ENCODE measurements around the gene MYCN.
"Not testable (repeated sequence)": the region's sequence is repeated elsewhere in the genome, so short reads cannot be mapped to it uniquely, and the experiment has no call there.

The MYCN gene

DNA sequence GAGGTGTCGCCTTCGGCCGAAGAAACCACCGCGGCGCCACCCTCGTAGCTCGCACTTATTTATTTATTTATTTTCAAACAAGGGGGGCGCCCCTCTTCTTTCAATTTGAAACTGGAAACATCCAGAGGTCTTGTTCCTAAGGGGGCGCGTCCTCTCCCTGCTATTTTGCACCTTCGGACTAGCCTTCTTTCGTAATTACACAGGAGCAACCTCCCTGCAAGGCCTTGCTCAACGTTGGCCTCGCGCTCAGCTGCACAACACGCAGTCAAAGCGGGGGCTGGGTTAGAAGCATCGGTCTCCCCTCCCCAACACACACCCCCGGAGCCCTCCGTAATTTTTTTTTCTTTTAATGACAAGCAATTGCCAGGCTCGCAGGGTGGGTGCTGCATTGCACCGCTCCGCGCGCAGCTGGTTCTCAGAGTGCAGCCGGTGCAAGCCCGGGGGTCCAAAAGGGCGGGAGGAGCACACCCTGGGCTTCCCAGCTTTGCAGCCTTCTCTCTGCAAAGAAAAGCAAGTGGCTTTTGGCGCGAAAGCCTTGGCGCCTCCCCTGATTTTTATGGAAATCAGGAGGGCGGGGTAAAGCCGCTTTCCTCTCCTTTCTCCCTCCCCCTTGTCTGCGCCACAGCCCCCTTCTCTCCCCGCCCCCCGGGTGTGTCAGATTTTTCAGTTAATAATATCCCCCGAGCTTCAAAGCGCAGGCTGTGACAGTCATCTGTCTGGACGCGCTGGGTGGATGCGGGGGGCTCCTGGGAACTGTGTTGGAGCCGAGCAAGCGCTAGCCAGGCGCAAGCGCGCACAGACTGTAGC, at the start of gene MYCN:
Gene MYCN, plus strand, starts transcription at position 697 of the 807 bp plus-strand sequence. CDS start 1,515 bp downstream, outside the sequence.
- DNase-seq: peak; percentile 51

DNA sequence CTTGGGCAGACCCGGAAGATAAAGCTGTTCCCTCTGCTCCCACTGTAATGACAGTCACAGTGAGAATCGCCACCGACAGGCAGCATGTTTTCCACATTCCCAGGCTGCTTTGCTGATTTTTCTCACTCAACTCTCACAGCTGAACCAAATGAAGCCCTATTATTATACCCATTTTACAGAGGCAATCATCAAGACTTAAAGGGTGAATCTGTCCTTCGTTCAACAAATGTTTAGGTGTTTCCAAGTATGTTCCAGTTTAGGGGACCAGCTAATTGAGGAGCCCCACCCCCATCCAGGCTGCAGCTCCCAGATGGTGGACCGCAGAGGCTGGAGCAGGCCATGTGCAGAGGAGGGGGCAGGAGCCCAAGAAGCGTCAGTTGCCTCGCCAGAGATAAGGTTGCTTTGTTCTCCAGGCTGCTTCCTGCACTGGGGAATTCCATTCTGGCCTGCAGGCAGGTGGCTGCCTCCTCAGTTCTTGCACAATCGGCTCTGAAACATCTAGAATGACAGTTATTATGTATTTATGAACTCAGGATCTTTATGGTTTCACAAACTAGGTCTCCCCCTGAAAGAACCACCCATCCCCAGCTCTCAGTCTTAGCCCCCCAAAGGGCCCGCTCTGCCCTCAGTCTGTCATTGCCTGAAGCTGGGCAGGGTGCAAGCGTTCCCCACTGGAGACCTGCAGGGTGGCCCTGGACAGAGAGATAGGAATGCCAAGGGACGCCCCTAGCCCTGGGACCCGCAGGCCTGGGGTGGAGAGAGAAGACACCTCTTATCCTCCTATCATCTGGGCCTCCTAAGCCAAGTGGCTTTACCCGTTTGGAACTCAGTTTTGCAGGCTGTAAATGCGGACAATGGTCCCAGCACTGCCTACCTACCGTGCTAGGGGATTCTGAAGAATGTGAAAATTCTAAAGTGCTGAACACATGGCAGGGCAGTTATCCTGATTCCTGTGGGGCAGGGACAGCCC, 49.1 kb upstream of the MYCN start:
- no peak for DNase-seq

GRCh38 chr2:15892151-15892880, 48.0 kb upstream of the MYCN start:
- no peak for DNase-seq

GRCh38 chr2:15893085-15893484, 47.3 kb upstream of the MYCN start:
- no peak for DNase-seq

- DNase-seq: no peak
These were observed 46.5 kb upstream of the MYCN start for GRCh38 chr2:15893689-15894480.

DNA sequence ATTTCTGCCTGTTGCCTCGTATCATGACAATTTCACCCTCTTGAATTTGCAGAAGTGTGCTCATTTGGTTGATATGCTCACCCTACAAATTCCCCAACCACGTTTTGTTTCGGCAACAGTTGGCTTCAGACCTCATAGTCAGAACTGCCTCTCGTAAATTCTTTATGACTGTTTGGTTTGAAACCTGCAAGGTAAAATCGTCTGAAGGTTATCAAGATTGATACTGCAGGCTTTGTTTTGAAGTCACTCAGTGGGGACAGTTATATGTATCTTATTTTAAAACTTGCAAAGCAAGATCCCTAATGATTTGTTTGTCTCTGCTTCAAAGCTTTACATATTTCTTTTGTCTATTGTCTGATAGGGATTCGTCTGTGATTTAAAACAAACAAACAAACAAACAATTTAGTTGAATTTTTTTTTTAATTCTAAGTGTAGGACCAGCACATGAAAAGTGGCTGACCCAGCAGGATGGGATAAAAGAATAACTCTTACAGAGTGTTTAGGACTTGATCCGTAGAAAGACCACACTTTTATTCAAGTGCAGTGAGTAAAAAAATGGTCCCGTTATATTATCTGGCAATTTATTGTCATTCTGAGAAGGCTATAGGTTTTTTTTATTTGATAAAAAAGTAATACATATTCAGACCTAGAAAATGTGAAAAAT, 45.7 kb upstream of the MYCN start:
- DNase-seq: no peak

- DNase-seq: no peak
These were observed 44.5 kb upstream of the MYCN start for GRCh38 chr2:15895615-15896469.

- DNase-seq: no peak
These were observed 43.5 kb upstream of the MYCN start for GRCh38 chr2:15896859-15897258.

- DNase-seq: no peak
These were observed 42.8 kb upstream of the MYCN start for GRCh38 chr2:15897431-15898098.

- DNase-seq: no peak
These were observed 41.1 kb upstream of the MYCN start for GRCh38 chr2:15899327-15899612.

DNA sequence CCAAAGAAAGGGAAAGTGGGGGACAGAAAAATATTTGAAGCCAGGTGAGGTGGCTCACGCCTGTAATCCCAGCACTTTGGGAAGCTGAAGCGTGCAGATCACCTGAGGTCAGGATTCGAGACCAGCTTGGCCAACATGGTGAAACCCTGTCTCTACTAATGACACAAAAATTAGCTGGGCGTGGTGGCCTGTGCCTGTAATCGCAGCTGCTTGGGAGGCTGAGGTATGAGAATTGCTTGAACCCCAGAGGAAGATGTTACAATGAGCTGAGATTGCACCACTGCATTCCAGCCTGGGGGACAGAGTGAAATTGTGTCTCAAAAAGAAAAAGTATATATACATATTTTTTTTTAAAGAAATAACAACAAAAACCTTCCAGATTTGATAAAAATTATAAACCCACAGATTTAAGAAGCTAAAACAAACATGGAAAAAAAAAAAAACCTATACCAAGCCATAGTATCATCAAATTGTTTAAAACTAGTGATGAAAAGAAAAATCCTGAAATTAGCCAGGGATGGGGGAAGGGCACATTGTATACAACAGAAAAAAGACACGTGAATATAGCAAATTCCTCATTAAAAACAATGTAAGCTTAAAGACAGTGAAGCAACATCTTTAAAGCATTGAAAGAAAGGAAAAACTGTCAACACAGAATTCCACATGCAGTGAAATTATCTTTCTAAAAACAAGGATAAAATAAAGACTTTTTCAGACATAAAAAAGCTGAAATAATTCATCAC, 40.4 kb upstream of the MYCN start:
- DNase-seq: no peak

- no peak for DNase-seq
These were observed 39.1 kb upstream of the MYCN start for GRCh38 chr2:15901095-15901807.

GRCh38 chr2:15901808-15902130, 38.6 kb upstream of the MYCN start:
- DNase-seq: no peak

DNA sequence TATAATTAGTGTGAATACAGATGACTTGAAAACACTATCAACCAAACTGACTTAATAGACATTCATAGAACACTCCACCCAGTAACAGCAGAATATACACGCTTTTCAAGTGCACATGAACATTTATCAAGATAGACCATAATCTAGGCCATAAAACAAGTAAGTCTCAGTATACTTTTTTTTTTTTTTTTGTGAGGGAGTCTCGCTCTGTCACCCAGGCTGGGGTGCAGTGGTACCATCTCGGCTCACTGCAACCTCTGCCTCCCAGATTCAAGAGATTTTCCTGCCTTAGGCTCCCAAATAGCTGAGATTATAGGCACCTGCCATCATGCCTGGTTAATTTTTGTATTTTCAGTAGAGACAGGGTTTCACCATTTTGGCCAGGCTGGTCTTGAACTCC, 36.4 kb upstream of the MYCN start:
- DNase-seq: not testable (repeated sequence)

DNA sequence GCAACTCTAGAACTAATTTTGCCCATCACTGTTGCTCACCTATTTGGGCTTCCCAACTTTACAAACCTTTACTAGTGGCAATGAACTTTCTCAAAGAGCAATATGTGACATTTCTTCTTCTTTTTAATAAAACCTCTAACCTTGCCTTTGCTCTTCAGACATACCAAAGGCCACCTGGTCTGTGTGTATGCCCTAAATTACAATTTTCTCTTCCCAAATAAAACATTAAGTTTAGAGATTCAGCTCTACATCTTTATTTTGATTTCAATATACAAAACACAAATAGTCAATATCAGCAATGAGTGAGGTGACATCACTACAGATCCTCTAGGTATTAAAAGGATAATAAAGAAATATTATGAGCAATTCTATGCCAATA, 35.1 kb upstream of the MYCN start:
- DNase-seq: no peak

DNA sequence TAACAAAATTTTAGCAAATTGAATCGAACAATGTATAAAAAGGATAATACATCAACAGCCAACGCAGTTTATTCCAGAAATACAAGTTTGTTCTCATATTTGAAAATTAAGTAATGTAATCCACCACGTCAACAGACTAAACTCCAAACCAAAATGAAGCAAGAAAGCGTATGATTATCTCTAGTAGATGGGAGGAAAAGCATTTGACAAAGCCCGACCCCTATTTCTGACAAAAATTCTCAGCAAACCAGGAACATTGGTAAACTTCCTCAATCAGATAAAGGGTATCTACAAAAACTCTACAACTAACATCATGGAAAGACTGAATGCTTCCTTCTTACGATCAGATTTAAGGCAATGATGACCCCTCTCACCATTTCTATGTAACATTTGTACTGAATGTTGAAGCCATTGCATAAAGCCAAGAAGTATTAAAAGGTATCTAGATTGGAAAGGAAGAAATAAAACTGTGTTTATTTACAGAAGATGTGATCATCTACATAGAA, 34.3 kb upstream of the MYCN start:
- no peak for DNase-seq

DNA sequence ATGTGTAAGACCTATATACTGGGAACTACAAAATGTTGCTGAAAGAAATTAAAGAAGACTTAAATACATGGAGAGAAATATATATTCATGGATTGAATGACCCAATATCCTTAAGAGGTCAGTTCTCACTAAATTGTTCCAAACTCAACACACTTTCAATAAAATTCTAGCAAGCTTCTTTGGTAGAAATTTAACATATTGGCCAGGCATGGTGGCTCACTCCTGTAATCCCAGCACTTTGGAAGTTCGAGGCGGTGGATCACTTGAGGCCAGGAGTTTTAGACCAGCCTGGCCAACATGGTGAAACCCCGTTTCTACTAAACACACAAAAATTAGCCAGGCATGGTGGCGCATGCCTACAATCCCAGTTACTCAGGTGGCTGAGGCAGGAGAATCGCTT, 33.6 kb upstream of the MYCN start:
- no peak for DNase-seq

- DNase-seq: no peak
These were observed 32.7 kb upstream of the MYCN start for GRCh38 chr2:15907461-15908324.
